Body of pancreas (tissue), 4 donors: Measurements from ENCODE around the gene CLDN6.
A peak's percentile ranks its signal among the peaks of the same experiment; 100 is the strongest.

Experiments used
- POLR2A ChIP-seq, 3 donors: fragments of 450-650 bp; IDR thresholded peaks; one replicate each; pipeline ENCODE4 v1.6.1; 2016; ENCODE audit warnings: antibody characterized with exemption in 3 of 3, mild to moderate bottlenecking in 2 of 3
- TF ChIP-seq, protein P1 (sequence below), 7 experiments: fragments of 450-650 bp in 4 of 7; fragments of 200-600 bp in 3 of 7; sonication (generic) in 3 of 7; IDR thresholded peaks; one replicate each; pipeline ENCODE4 v1.5.1; 2016 to 2019; ENCODE audit warnings: antibody characterized with exemption in 7 of 7

DNA sequence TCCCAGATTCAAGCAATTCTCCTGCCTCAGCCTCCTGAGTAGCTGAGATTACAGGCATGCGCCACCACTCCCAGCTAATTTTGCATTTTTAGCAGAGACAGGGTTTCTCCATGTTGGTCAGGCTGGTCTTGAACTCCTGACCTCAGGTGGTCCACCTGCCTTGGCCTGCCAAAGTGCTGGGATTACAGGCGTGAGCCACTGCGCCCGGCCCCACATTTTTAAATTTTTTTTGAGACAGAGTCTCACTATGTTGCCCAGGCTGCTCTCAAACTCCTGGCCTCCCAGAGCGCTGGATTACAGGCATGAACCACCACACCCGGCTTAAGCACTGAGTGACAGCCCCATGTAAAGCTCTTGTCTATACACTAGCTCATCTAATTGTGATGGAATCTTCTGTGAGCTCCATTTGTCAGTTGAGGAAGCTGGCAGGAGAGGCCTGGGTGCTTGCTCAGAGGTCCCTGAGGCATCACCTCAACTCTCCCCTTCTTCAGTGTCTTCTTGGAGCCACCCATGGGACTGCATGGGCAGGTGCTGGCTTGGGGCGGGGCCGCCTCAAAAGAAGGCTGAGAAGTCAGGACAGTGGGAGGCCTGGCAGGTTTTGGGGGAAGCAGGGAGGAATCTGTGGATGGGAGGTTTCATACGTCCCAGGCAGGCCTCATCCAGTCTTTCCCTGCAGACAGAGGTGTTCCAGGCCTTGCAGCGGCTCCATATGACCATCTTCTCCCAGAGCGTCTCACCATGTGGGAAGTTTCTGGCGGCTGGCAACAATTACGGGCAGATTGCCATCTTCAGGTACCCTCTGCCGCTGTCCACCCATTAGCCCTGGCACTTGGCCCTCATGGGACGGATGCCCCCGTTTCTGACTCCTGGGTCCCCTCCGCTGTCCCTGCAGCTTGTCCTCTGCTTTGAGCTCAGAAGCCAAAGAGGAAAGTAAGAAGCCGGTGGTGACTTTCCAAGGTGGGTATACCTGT is 7.3 kb upstream of the CLDN6 start:
- TF ChIP-seq POLR2A (IDR thresholded peaks at IDR 0.05) = peak in 1 of 3 donors; percentile 23
- TF ChIP-seq, protein P1, sequence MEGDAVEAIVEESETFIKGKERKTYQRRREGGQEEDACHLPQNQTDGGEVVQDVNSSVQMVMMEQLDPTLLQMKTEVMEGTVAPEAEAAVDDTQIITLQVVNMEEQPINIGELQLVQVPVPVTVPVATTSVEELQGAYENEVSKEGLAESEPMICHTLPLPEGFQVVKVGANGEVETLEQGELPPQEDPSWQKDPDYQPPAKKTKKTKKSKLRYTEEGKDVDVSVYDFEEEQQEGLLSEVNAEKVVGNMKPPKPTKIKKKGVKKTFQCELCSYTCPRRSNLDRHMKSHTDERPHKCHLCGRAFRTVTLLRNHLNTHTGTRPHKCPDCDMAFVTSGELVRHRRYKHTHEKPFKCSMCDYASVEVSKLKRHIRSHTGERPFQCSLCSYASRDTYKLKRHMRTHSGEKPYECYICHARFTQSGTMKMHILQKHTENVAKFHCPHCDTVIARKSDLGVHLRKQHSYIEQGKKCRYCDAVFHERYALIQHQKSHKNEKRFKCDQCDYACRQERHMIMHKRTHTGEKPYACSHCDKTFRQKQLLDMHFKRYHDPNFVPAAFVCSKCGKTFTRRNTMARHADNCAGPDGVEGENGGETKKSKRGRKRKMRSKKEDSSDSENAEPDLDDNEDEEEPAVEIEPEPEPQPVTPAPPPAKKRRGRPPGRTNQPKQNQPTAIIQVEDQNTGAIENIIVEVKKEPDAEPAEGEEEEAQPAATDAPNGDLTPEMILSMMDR (IDR thresholded peaks at IDR 0.05) = no peak
